Urinary bladder (tissue), 4 donors: ENCODE results near the gene BCKDHA. TPM values are rescaled to one million over a fixed set of nuclear protein-coding genes. Genes with fewer than 3 reads are reported as not detected.
"Not testable (repeated sequence)": the region's sequence is repeated elsewhere in the genome, so short reads cannot be mapped to it uniquely, and the experiment has no call there.

Source experiments
- DNase-seq: peaks from one replicate; pipeline ENCODE4 v3.0.0-alpha.2; 2015; ENCODE audit errors: extremely low spot score
- H3K27ac ChIP-seq: one replicate; pipeline ENCODE4 v1.5.1; 2013; ENCODE audit warnings: low read depth, mild to moderate bottlenecking, moderate library complexity
- H3K36me3 ChIP-seq: one replicate; pipeline ENCODE4 v1.6.1; 2013; ENCODE audit warnings: mild to moderate bottlenecking, moderate library complexity; ENCODE audit not compliant: insufficient read depth
- H3K4me1 ChIP-seq: one replicate; pipeline ENCODE4 v1.6.1; 2013; ENCODE audit warnings: mild to moderate bottlenecking, moderate library complexity; ENCODE audit not compliant: insufficient read depth
- H3K4me3 ChIP-seq: one replicate; pipeline ENCODE4 v1.5.1; 2013; ENCODE audit warnings: low read depth, low read length
- WGBS: extraction: QIAGEN DNeasy Blood & Tissue Kit; methylation state at CpG from one replicate; pipeline ENCODE4 v1.1.7; 2013; 5-methylcytosine and 5-hydroxymethylcytosine counted together
- polyA plus RNA-seq: library from polyadenylated mRNA; stranded (reverse); fragments of 200-250 nt; gene quantifications from one replicate; pipeline ENCODE4 v1.2.3, GENCODE V29; 2013
- total RNA-seq: library from RNA; depleted of rRNA; stranded (reverse); fragments of >200 nt; gene quantifications from one replicate; pipeline ENCODE4 v1.2.3, GENCODE V29; 2014
- donor health status: healthy with polysubstance abuse.
- donor health status: healthy.

Gene BCKDHA
- total and polyA plus RNA-seq, 2 donors: 25.8 to 47.0 TPM

DNA sequence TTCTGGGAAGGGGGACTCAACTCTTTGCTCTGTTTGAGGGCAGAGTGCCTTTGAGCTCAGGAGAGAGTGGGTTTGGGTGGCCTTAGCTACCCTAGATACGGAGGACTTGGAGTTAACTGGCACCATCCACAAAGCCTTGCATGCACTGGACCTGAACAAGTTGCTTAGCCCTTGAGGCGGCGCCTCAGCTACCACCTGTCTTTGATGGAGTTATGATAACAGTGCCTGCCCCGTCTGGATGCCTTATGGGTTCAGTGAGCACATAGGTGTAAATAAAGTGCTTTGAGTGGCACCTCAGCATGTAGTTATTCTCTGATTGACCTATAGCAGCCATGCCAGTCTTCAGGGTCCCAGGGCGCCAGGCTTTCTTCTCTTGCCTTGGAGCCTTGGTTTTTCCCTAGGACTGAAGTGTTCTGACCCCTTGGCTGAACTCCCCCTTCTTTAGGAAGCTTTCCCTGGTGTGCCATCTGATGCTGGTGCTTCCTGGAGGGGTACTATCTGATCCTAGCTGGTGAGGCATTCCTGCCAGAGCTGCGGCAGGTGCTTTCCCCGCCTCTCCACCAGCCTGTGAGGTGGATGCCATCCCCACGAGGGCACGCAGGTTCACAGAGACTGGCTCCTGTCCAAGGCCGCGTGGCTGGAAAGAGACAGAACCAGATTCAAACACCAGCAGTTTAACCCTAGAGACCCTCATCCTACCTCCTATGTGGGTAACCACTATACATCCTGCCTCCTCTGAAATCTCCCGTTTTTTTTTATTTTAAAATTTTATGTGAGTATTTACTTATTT is 5.8 kb downstream of the BCKDHA start:
- peaks cover 4% of the 10 kb centered on the region for H3K4me1 ChIP-seq

DNA sequence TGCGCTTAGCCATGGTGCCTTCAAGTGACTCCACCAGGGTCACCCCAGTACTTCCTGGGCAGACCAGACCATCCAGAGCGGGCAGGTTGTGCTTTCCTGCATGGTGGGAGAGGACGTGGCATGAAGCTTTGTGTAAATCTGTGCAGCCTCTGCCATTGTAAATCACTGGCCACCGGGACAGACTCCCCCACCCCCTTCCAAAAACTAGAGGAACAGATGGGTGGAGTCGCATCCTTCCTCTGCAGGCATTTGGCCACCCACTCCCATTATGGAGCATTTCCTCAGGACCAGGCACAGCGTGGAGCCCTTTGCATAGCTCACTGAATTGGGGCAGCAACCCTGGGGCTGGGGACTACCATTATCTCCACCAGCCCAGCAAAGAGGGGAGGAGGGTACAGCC is 8.2 kb downstream of the BCKDHA start:
- DNase-seq: no peak
- Histone ChIP-seq H3K4me3 (no peak overlapping the region), H3K4me1 (no peaks in the 10 kb centered on the region), H3K36me3 (no peaks in the 10 kb centered on the region), H3K27ac (no peak overlapping the region)
- 84% methylated on average over 6 of the region's 6 CpGs for WGBS

More for the DNA sequence above, 5.8 kb downstream of the BCKDHA start:
- WGBS: 67% methylated on average over 12 of the region's 12 CpGs
- Histone ChIP-seq H3K27ac (no peak overlapping the region), H3K36me3 (no peaks in the 10 kb centered on the region), H3K4me3 (no peak overlapping the region)
- DNase-seq: no peak

DNA sequence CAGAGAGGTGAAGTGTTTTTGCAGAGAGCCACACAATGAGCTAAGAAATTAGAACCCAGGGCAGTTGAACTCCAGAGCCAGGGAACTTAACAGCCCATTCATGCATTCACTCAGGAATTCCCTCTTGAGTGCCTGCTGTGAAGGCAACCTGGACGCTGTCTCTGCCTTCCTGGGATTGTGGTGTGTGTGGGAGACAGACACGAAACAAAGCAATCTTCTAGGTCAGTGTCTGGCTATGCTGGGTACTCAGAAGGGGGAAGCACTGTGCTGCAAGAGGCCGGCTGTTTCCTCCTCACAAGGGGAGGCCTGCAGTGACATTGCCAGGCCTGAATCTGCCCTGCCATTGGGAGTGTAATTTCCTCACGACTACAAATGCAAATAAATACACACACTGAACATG is 9.7 kb downstream of the BCKDHA start:
- no peaks in the 10 kb centered on the region for H3K4me1 ChIP-seq
- DNase-seq: no peak
- H3K27ac ChIP-seq: no peak overlapping the region
- WGBS: 67% methylated on average over 4 of the region's 4 CpGs
- H3K4me3 ChIP-seq: no peak overlapping the region
- no peaks in the 10 kb centered on the region for H3K36me3 ChIP-seq

DNA sequence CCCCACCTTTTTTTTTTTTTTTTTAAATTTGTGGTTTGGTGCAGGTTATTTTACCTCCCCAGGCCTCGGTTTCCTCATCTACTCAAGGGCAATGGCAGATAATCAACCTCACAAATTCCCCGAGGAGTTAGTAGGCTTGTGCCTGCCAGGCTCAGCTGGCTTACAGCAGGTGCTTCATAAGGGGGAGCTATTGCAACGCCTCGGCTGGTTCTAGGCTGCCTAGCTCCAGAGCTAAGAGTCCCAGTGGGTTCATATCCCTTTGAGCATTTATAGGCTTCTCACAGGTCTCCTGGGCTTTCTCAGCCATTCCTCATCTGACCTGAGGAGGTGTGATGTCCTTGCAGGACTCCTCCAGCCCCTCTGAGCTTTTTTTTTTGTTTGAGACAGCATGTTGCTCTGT is 10.6 kb downstream of the BCKDHA start:
- Histone ChIP-seq H3K36me3 (no peaks in the 10 kb centered on the region), H3K4me1 (no peaks in the 10 kb centered on the region), H3K4me3 (no peak overlapping the region), H3K27ac (no peak overlapping the region)
- WGBS: 73% methylated on average over 4 of the region's 4 CpGs
- DNase-seq: no peak

DNA sequence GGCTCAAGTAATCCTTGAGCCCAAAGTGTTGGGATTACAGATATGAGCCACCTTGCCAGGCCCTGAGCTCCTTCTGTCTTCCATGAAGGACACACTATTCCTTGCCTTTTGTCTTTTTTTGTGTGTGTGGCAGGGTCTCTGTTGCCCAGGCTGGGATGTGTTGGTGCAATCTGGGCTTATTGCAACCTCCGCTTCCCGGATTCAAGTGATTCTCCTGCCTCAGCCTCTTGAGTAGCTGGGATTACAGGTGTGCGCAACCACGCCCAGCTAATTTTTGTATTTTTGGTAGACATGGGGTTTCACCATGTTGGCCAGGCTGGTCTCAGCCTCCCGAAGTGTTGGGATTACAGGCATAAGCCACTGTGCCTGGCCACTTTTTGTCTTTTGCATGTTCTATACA is 11.2 kb downstream of the BCKDHA start:
- H3K36me3 ChIP-seq, H3K4me3 ChIP-seq, H3K27ac ChIP-seq, H3K4me1 ChIP-seq, DNase-seq: not testable (repeated sequence)
- WGBS: 96% methylated on average over 5 of the region's 5 CpGs

DNA sequence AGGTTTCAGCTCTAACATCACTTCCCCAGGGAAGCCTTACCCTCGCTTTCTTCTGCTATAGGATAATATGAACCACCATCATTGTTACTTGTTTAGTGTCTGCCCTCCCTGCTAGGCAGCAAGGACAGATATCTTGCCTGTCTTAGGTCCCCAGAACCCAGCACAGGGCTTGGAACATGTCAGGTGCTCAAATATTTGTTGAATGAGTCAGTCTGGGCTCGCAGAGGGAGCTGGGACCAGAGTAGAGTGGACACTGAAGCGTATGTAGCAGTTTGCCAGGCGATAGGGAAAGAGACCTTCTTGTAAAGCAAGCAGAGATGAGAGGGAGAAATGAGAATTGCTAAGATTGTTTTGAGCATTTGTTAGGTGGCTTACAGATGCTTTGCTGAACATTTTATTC is 11.7 kb downstream of the BCKDHA start:
- Histone ChIP-seq H3K27ac (no peak overlapping the region), H3K4me1 (no peaks in the 10 kb centered on the region), H3K36me3 (no peaks in the 10 kb centered on the region), H3K4me3 (no peak overlapping the region)
- WGBS: 68% methylated on average over 4 of the region's 4 CpGs
- DNase-seq: no peak

DNA sequence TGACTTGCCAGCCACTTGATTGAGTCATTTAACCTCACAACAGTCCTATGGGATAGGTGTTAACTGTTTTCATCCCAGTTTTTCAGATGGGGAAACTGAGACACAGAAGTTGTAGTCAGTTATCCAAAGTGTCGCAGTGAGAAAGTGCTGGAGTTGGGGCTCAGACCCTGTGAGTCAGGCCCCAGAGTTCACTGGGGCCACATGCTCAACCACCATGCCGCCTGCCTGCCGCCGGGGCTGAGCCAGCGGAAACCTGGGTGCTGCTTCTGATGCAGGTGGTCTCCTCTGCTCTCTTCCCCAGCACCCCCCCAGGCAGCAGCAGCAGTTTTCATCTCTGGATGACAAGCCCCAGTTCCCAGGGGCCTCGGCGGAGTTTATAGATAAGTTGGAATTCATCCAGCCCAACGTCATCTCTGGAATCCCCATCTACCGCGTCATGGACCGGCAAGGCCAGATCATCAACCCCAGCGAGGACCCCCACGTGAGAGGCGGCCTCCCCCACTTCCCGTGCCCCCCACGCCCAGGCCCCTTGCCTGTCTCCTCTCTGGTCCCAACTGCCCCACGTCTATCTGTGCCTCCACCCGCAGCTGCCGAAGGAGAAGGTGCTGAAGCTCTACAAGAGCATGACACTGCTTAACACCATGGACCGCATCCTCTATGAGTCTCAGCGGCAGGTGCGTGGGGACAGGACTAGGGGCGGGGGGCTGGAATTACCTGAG is 12.9 kb downstream of the BCKDHA start:
- Histone ChIP-seq H3K36me3 (no peaks in the 10 kb centered on the region), H3K4me1 (no peaks in the 10 kb centered on the region), H3K4me3 (no peak overlapping the region), H3K27ac (no peak overlapping the region)
- WGBS: 79% methylated on average over 23 of the region's 23 CpGs
- DNase-seq: no peak

DNA sequence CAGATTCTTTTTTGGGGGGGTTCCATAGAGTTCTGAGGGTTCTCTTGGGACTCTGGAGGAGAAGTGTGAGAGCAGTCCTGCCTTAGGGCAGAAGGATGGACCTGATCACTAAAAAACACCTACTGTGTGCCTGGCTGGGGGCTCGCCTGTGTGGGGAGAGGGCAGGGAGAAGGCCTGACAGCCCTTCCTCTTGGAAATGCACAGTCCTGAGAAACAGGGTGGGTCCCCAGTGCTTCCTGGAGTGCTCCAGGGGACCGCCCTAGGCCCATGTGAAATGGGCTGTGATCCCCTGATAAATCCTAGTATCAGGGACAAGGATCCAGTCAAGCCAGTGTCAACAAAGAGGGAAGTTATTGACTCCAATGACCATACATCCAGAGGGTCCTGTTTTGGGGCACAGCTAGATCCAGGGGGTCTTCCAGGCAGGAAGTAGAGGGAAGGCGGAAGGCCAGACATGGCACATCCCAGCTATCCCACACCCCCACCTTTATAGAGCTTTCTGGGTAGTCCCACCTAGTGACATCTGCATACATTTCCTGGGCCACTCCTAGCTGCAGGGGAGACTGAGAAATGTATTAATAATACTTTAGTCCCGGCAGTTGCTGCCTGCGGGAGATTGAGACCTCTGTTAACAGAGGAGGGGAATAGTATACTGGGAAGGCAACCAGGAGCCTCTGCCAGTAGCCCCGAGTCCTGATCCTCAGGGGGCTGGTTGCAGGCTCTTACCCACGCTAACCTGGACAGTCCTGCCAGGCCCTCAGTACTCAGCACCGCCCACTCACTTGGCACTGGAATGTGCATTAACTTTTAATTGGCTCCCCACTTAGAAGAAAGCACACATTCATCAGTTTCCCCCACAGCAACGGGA is 13.7 kb downstream of the BCKDHA start:
- H3K4me1 ChIP-seq: no peaks in the 10 kb centered on the region
- no peaks in the 10 kb centered on the region for H3K36me3 ChIP-seq
- no peak for DNase-seq
- H3K27ac ChIP-seq: no peak overlapping the region
- no peak overlapping the region for H3K4me3 ChIP-seq
- 73% methylated on average over 9 of the region's 9 CpGs for WGBS

DNA sequence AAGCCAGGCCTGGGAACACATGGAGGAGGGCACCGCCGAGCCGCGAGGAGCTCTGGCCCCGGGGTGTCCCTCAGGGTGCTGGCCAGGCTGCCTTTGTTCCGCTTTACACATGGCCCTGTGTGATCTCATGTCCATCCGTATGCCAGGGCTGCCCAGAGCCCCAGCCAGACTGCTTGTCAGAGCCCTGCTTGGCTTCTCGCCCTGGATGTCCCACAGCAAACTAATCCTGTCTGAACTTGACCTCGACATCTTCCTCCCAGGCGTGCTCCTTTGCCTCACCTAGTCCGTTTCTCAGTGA is 14.3 kb downstream of the BCKDHA start:
- Histone ChIP-seq H3K27ac (no peak overlapping the region), H3K4me1 (no peaks in the 10 kb centered on the region), H3K36me3 (no peaks in the 10 kb centered on the region), H3K4me3 (no peak overlapping the region)
- 75% methylated on average over 11 of the region's 11 CpGs for WGBS
- DNase-seq: no peak

DNA sequence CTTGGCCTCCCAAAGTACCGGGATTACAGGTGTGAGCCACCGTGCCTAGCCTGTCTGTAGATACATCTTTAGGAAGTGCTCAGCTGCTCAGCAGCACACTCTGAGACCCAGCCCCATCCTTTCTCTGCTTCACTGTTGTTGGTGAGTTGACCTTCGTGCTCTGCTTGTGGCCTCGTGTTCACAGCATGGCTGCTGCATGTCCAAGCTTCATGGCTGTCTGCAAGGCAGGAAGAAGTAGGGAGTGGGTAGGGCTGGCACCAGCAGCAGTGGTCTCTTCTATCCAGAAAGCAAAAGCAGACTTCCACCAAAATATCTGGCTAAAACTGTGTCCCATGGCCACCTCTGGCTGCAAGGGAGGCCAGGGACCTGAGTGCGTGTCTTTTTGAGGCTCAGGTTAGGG is 15.3 kb downstream of the BCKDHA start:
- WGBS: 97% methylated on average over 5 of the region's 5 CpGs
- Histone ChIP-seq H3K4me3 (no peak overlapping the region), H3K4me1 (no peaks in the 10 kb centered on the region), H3K27ac (no peak overlapping the region), H3K36me3 (no peaks in the 10 kb centered on the region)
- DNase-seq: no peak

DNA sequence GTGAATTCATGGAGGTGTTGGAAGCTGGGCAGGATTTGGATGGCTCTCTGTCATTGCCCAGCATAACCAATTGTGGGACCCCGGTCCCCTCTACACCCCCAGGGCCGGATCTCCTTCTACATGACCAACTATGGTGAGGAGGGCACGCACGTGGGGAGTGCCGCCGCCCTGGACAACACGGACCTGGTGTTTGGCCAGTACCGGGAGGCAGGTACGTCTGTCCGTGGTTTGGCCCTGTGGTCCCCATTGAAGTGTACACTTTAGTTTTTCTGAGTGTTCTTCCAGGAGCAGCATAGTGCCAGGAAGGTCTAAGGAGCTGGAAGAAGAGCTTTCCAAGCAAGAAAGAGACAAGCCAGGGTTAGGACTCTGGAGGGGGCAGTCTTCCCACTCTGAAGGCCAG is 16.3 kb downstream of the BCKDHA start:
- no peak overlapping the region for H3K27ac ChIP-seq
- DNase-seq: no peak

DNA sequence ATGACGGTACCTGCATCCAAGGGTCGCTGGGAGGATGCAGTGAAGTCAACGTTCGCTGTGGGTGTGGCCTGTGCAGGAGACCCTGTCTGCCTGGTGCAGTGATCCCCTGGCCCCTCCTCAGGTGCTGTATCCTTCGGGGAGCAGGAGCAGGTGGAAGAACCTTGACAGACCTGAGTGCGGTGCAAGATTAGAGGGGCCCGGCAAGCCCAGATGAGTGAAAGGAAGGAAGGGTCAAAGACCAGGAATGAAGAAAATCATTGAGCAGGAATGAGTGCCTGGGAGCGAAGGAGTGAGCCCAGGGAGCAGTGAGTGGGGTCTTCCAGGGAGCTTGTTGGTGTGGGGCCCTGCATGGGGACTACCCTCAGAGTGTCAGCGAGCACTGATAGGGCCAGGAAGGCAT is 16.8 kb downstream of the BCKDHA start:
- WGBS: 87% methylated on average over 9 of the region's 9 CpGs
- DNase-seq: no peak
- Histone ChIP-seq H3K36me3 (no peaks in the 10 kb centered on the region), H3K4me1 (no peaks in the 10 kb centered on the region), H3K4me3 (no peak overlapping the region), H3K27ac (no peak overlapping the region)

More for the DNA sequence above, 16.3 kb downstream of the BCKDHA start:
- 93% methylated on average over 10 of the region's 10 CpGs for WGBS
- H3K4me1 ChIP-seq: no peaks in the 10 kb centered on the region
- no peak overlapping the region for H3K4me3 ChIP-seq
- H3K36me3 ChIP-seq: no peaks in the 10 kb centered on the region

DNA sequence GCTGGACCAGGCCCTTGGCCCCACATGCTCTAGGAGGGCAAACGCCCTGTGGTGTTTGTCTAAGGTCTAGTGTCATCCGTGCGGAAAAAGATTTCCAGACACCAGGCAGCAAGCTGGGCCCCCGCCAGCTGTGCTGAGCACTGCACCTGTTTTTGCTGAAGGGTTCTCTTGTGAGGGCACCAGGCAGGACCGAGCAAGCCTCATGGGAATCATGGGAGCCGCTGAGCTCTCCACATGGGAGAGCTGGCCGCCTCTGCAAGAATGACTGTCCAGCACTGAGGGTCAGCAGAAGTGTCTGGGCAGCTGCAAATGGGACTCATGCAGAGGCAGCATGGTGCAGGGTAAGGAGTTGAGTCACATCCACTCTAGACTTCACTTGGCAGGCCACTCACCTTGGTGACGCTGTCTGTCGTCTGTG is 17.5 kb downstream of the BCKDHA start:
- 93% methylated on average over 9 of the region's 9 CpGs for WGBS
- no peaks in the 10 kb centered on the region for H3K36me3 ChIP-seq
- no peak for DNase-seq
- no peak overlapping the region for H3K4me3 ChIP-seq
- H3K27ac ChIP-seq: no peak overlapping the region
- H3K4me1 ChIP-seq: no peaks in the 10 kb centered on the region
